Hepatocyte (in vitro differentiated cells): ENCODE measurements around the gene GIMAP4. TPM values are rescaled to one million over a fixed set of nuclear protein-coding genes. Genes with fewer than 3 reads are reported as not detected.
"Not testable (repeated sequence)": the region's sequence is repeated elsewhere in the genome, so short reads cannot be mapped to it uniquely, and the experiment has no call there.

Experiments
- DNase-seq: peaks from one replicate; pipeline ENCODE4 v3.0.0-alpha.2; 2016; ENCODE audit warnings: low spot score
- H2AFZ ChIP-seq: fragments of 200-600 bp; sonication (generic); 2 replicates; pipeline ENCODE4 v1.6.0; 2016; ENCODE audit warnings: antibody characterized with exemption, mild to moderate bottlenecking
- H3K27ac ChIP-seq: fragments of 200-600 bp; sonication (generic); 2 replicates; pipeline ENCODE4 v1.5.1; 2016; ENCODE audit warnings: mild to moderate bottlenecking
- H3K27me3 ChIP-seq: fragments of 200-600 bp; sonication (generic); 2 replicates; pipeline ENCODE4 v1.6.1; 2016
- H3K36me3 ChIP-seq: fragments of 200-600 bp; sonication (generic); replicated peaks from 2 replicates; pipeline ENCODE4 v1.5.1; 2016; ENCODE audit warnings: low read depth; ENCODE audit not compliant: insufficient read depth
- H3K4me1 ChIP-seq: fragments of 200-600 bp; sonication (generic); 2 replicates; pipeline ENCODE4 v1.5.1; 2016; ENCODE audit warnings: mild to moderate bottlenecking, moderate library complexity; ENCODE audit not compliant: insufficient read depth
- H3K4me2 ChIP-seq: fragments of 200-600 bp; sonication (generic); 2 replicates; pipeline ENCODE4 v1.6.0; 2016
- H3K4me3 ChIP-seq: fragments of 200-600 bp; sonication (generic); 2 replicates; pipeline ENCODE4 v1.5.1; 2016; ENCODE audit warnings: mild to moderate bottlenecking
- H3K79me2 ChIP-seq: fragments of 200-600 bp; sonication (generic); 2 replicates; pipeline ENCODE4 v1.6.0; 2017; ENCODE audit warnings: mild to moderate bottlenecking
- H3K9me2 ChIP-seq: fragments of 200-600 bp; sonication (generic); replicated peaks from 2 replicates; pipeline ENCODE4 v1.6.0; 2017; ENCODE audit warnings: mild to moderate bottlenecking; ENCODE audit not compliant: insufficient read depth
- H3K9me3 ChIP-seq: fragments of 200-600 bp; sonication (generic); 2 replicates; pipeline ENCODE4 v1.5.1; 2016; ENCODE audit warnings: low read depth, mild to moderate bottlenecking
- H4K20me1 ChIP-seq: fragments of 200-600 bp; sonication (generic); 2 replicates; pipeline ENCODE4 v1.6.0; 2016; ENCODE audit warnings: mild to moderate bottlenecking; ENCODE audit not compliant: insufficient read depth, poor library complexity, severe bottlenecking
- CTCF ChIP-seq: fragments of 200-600 bp; sonication (generic); IDR thresholded peaks from 2 replicates; pipeline ENCODE4 v1.5.1; 2016; ENCODE audit warnings: antibody characterized with exemption, mild to moderate bottlenecking; ENCODE audit not compliant: poor library complexity
- EZH2 ChIP-seq: fragments of 200-600 bp; sonication (generic); IDR thresholded peaks from 2 replicates; pipeline ENCODE4 v1.6.1; 2016; ENCODE audit warnings: antibody characterized with exemption, mild to moderate bottlenecking, borderline replicate concordance
- EZH2phosphoT487 ChIP-seq: fragments of 200-600 bp; sonication (generic); IDR thresholded peaks from one replicate; pipeline ENCODE4 v1.6.1; 2018; ENCODE audit warnings: antibody characterized with exemption, mild to moderate bottlenecking, low read depth, moderate library complexity; ENCODE audit not compliant: unreplicated experiment, severe bottlenecking
- WGBS: methylation state at CpG from one replicate; pipeline ENCODE4 v1.1.6; 2016; ENCODE audit warnings: low lambda C conversion rate; ENCODE audit errors: missing lambda C conversion rate; 5-methylcytosine and 5-hydroxymethylcytosine counted together
- polyA plus RNA-seq: library from polyadenylated mRNA; unstranded; fragments of >200 nt; fragmentation: Nextera tagmentation; extraction: Ambion mirVana; gene quantifications from 2 replicates; pipeline ENCODE4 v1.2.1, GENCODE V29; 2016
- total RNA-seq: library from RNA; depleted of rRNA; stranded (reverse); fragments of >200 nt; gene quantifications from 2 replicates; pipeline ENCODE4 v1.2.3, GENCODE V29; 2014

The GIMAP4 gene
- total and polyA plus RNA-seq, 2 experiments from 2014 or later, result 0.63 TPM; not detected in 1

- no peak for DNase-seq
- no peaks in the 10 kb centered on the region for H3K36me3 ChIP-seq
- H3K9me2 ChIP-seq, result no peaks in the 10 kb centered on the region
- H3K27me3 ChIP-seq, result no peaks in the 10 kb centered on the region
- H3K4me3 ChIP-seq, result no peak overlapping the region
- no peaks in the 10 kb centered on the region for H3K9me3 ChIP-seq
- H3K27ac ChIP-seq, result no peak overlapping the region
- 52% methylated on average over 1 of the region's 1 CpG for WGBS
- no peaks in the 10 kb centered on the region for H4K20me1 ChIP-seq
- no peaks in the 10 kb centered on the region for H3K79me2 ChIP-seq
- no peaks in the 10 kb centered on the region for H3K4me1 ChIP-seq
- H3K4me2 ChIP-seq, result no peak overlapping the region
- H2AFZ ChIP-seq, result no peak overlapping the region
- no peak for TF ChIP-seq CTCF
- no peak for TF ChIP-seq EZH2
- no peak for TF ChIP-seq EZH2phosphoT487
These were observed 43.0 kb downstream of the GIMAP4 start for GRCh38 chr7:150610233-150610632.

DNA sequence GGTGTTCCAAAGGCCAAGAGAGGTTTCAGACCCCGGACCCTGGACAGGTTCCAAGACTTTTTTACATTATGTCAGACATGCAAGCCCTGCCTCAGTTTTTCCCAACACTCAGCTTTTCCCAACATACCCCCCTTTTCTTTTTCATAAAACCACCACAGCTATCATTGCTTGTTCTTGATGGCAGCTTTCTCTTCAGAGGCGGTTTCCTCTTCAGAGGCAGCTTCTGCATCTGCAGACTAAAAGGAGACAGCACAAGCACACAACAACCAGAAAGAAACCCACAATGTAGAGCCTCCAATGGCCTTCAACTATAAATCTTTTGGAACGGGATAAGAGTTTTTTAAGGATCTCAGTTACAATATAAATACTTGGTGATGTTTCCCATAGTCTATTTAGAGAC lies 45.7 kb downstream of the GIMAP4 start:
- Histone ChIP-seq H3K4me3 (no peak overlapping the region), H3K9me2 (no peaks in the 10 kb centered on the region), H3K9me3 (no peaks in the 10 kb centered on the region), H3K4me2 (no peak overlapping the region), H3K27ac (no peak overlapping the region), H2AFZ (no peak overlapping the region), H4K20me1 (no peaks in the 10 kb centered on the region), H3K27me3 (no peaks in the 10 kb centered on the region), H3K4me1 (no peaks in the 10 kb centered on the region), H3K79me2 (no peaks in the 10 kb centered on the region), H3K36me3 (no peaks in the 10 kb centered on the region)
- no peak for DNase-seq
- WGBS, result 67% methylated on average over 3 of the region's 3 CpGs
- TF ChIP-seq CTCF, result no peak
- no peak for TF ChIP-seq EZH2
- TF ChIP-seq EZH2phosphoT487, result no peak

DNA sequence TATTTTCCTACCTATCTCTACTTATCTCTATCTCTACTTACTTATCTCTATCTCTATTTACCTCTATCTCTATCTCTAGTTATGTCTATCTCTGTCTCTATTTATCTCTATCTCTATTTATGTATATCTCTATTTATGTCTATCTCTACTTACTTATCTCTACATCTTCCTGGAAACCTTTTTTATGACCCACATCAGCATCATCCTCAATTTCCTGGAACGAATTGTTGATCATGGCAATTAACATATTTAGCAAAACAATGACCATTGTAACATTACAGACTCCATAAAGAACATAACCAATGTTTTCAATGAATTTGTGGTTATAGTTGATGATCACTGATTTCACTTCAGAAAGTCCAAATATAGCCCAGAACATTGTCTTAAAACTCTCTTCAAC lies 46.7 kb downstream of the GIMAP4 start:
- TF ChIP-seq CTCF (no peak), EZH2 (no peak), EZH2phosphoT487 (no peak)
- 34% methylated on average over 1 of the region's 1 CpG for WGBS
- DNase-seq, result no peak
- H3K27me3 ChIP-seq, result no peaks in the 10 kb centered on the region
- no peaks in the 10 kb centered on the region for H3K79me2 ChIP-seq
- H3K4me3 ChIP-seq, result no peak overlapping the region
- H3K36me3 ChIP-seq, result no peaks in the 10 kb centered on the region
- no peak overlapping the region for H2AFZ ChIP-seq
- no peaks in the 10 kb centered on the region for H3K4me1 ChIP-seq
- H4K20me1 ChIP-seq, result no peaks in the 10 kb centered on the region
- H3K9me3 ChIP-seq, result no peaks in the 10 kb centered on the region
- H3K4me2 ChIP-seq, result no peak overlapping the region
- H3K27ac ChIP-seq, result no peak overlapping the region
- no peaks in the 10 kb centered on the region for H3K9me2 ChIP-seq

- not testable (repeated sequence) for H3K9me2 ChIP-seq
These were observed 47.2 kb downstream of the GIMAP4 start for GRCh38 chr7:150614426-150614825.

DNA sequence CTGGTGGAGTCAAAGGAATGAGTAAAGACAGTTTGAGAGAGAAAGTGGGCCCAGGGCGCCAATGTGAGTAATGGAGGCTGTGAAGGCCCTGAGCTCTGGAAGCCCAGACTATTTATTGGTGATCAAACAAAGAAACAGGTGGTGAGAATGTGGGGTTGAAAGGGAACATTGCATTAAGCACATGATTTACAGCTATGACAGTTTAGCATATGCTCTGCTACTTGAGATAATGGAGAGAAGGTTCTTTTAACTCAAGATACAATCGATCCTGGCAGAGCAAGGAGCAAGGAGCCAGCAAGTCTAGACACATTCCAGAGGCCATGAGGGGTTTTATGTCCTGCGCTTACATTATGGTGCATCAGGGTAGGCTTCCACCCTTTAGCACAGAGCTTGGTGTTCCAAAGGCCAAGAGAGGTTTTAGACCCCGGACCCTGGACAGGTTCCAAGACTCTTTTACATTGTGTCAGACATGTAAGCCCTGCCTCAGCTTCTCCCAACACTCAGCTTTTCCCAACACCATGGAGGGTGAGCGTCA lies 48.1 kb downstream of the GIMAP4 start:
- not testable (repeated sequence) for H3K4me1 ChIP-seq, H3K9me3 ChIP-seq, H3K4me3 ChIP-seq, H2AFZ ChIP-seq, DNase-seq, H4K20me1 ChIP-seq, H3K27me3 ChIP-seq, H3K9me2 ChIP-seq, H3K27ac ChIP-seq, H3K79me2 ChIP-seq, H3K4me2 ChIP-seq, H3K36me3 ChIP-seq
- WGBS, result 71% methylated on average over 5 of the region's 5 CpGs

More at GRCh38 chr7:150614426-150614825, 47.2 kb downstream of the GIMAP4 start:
- not testable (repeated sequence) for H3K4me3 ChIP-seq, H3K4me2 ChIP-seq, H3K27ac ChIP-seq, H3K27me3 ChIP-seq, H3K9me3 ChIP-seq, H3K79me2 ChIP-seq, H4K20me1 ChIP-seq, DNase-seq, H3K36me3 ChIP-seq, H2AFZ ChIP-seq, H3K4me1 ChIP-seq
- 75% methylated on average over 1 of the region's 1 CpG for WGBS
